HG03103 (cell line): ENCODE measurements around the gene USHBP1.

Source experiments
- ATAC-seq: cut with Tn5 transposase; IDR thresholded peaks from one replicate; pipeline ENCODE4 v1.9.1; 2021; ENCODE audit warnings: low read depth; ENCODE audit not compliant: unreplicated experiment

The USHBP1 gene

GRCh38 chr19:17263712-17264640 is 569 bp downstream of the USHBP1 start:
- ATAC-seq = no peak

GRCh38 chr19:17262557-17262956 is 2.0 kb downstream of the USHBP1 start:
- ATAC-seq = no peak

GRCh38 chr19:17260842-17261325 is 3.7 kb downstream of the USHBP1 start:
- ATAC-seq = no peak

- ATAC-seq = no peak
These were observed 4.6 kb downstream of the USHBP1 start for GRCh38 chr19:17259934-17260333.

GRCh38 chr19:17259118-17259780 is 5.3 kb downstream of the USHBP1 start:
- ATAC-seq = no peak

- ATAC-seq = no peak
These were observed 8.4 kb downstream of the USHBP1 start for GRCh38 chr19:17256130-17256529.

- ATAC-seq = no peak
These were observed 9.4 kb downstream of the USHBP1 start for GRCh38 chr19:17255150-17255621.

GRCh38 chr19:17254636-17255035 is 9.9 kb downstream of the USHBP1 start:
- no peak for ATAC-seq

GRCh38 chr19:17249887-17250548 is 14.5 kb downstream of the USHBP1 start:
- ATAC-seq = no peak

- no peak for ATAC-seq
These were observed 16.4 kb downstream of the USHBP1 start for GRCh38 chr19:17248011-17248776.

GRCh38 chr19:17246681-17247425 is 17.7 kb downstream of the USHBP1 start:
- no peak for ATAC-seq

GRCh38 chr19:17245535-17245984 is 19.0 kb downstream of the USHBP1 start, which contains the start of gene NR2F6:
TSS of gene NR2F6 (minus strand) at chr19:17245919. CDS start at chr19:17245220, 699 bp downstream.
- no peak for ATAC-seq

- no peak for ATAC-seq
These were observed 19.7 kb downstream of the USHBP1 start for GRCh38 chr19:17244618-17245534.

- no peak for ATAC-seq
These were observed 20.5 kb downstream of the USHBP1 start for GRCh38 chr19:17243830-17244617.

GRCh38 chr19:17243211-17243829 is 21.2 kb downstream of the USHBP1 start:
- ATAC-seq = no peak

- ATAC-seq = no peak
These were observed 21.9 kb downstream of the USHBP1 start for GRCh38 chr19:17242431-17243208.
